Measurements from ENCODE around the gene SPATA21. TPM values are rescaled to one million over a fixed set of nuclear protein-coding genes. Genes with fewer than 3 reads are reported as not detected.

Gene SPATA21
- total and polyA plus RNA-seq, 12 donors, result 0.13 to 3.1 (median 0.16) TPM; not detected in 8

- Histone ChIP-seq H3K9me3 (replicated peaks in 1 of 3) (no peaks in the 10 kb centered on the region), H3K4me3 (no peak overlapping the region), H3K4me1 (replicated peaks in 1 of 2) (no peaks in the 10 kb centered on the region), H3K27me3 (no peaks in the 10 kb centered on the region), H3K27ac (no peak overlapping the region), H3K36me3 (replicated peaks in 1 of 2) (no peaks in the 10 kb centered on the region)
- intact Hi-C loops (cut with DNase I), result loop anchor here in 1 of 2 donors (10.0 kb wide), 1 partner anchor 506 kb away; the partner anchor contains the start of gene CROCC
- DNase-seq, result no peak
- WGBS, 4 donors, result 74 to 85% (median 83%) methylated on average over 7 of the region's 7 CpGs
- no peak for TF ChIP-seq POLR2A (IDR thresholded peaks at IDR 0.05)
- TF ChIP-seq CTCF (IDR thresholded peaks at IDR 0.05), result no peak
Measured at GRCh38 chr1:16418823-16419425, 18.3 kb downstream of the SPATA21 start.

- no peak for DNase-seq
- Histone ChIP-seq H3K27me3 (no peaks in the 10 kb centered on the region), H3K4me1 (replicated peaks in 1 of 2) (no peaks in the 10 kb centered on the region), H3K36me3 (replicated peaks in 1 of 2) (no peaks in the 10 kb centered on the region), H3K9me3 (replicated peaks in 1 of 3) (no peaks in the 10 kb centered on the region), H3K4me3 (no peak overlapping the region), H3K27ac (no peak overlapping the region)
- TF ChIP-seq POLR2A (IDR thresholded peaks at IDR 0.05) (no peak), CTCF (IDR thresholded peaks at IDR 0.05) (no peak)
- 85 to 89% (median 86%) methylated on average over 3 of the region's 3 CpGs for WGBS, 4 donors
- intact Hi-C loops (cut with DNase I), result loop anchor here in 1 of 2 donors (10.0 kb wide), 1 partner anchor 512 kb away; the partner anchor contains the start of gene CROCC
Measured at GRCh38 chr1:16413191-16413590, 24.0 kb downstream of the SPATA21 start.

GRCh38 chr1:16410803-16411202, 26.4 kb downstream of the SPATA21 start:
- 94 to 99% (median 95%) methylated on average over 5 of the region's 5 CpGs for WGBS, 4 donors
- Histone ChIP-seq H3K4me1 (replicated peaks in 1 of 2) (no peaks in the 10 kb centered on the region), H3K27ac (no peak overlapping the region), H3K27me3 (no peaks in the 10 kb centered on the region), H3K4me3 (no peak overlapping the region), H3K9me3 (replicated peaks in 1 of 3) (no peaks in the 10 kb centered on the region), H3K36me3 (replicated peaks in 1 of 2) (no peaks in the 10 kb centered on the region)
- TF ChIP-seq POLR2A (IDR thresholded peaks at IDR 0.05), result no peak
- TF ChIP-seq CTCF (IDR thresholded peaks at IDR 0.05), result no peak
- intact Hi-C loops (cut with DNase I), result loop anchor here in 1 of 2 donors (10.0 kb wide), 1 partner anchor 514 kb away; the partner anchor contains the start of gene CROCC
- DNase-seq, result no peak

- no peaks in the 10 kb centered on the region for H3K9me3 ChIP-seq (replicated peaks in 1 of 3)
- no peak overlapping the region for H3K27ac ChIP-seq
- H3K27me3 ChIP-seq, result no peaks in the 10 kb centered on the region
- H3K36me3 ChIP-seq (replicated peaks in 1 of 2), result no peaks in the 10 kb centered on the region
- no peak overlapping the region for H3K4me3 ChIP-seq
- 81 to 93% (median 92%) methylated on average over 18 to 25 of the region's 25 CpGs for WGBS, 4 donors
- no peaks in the 10 kb centered on the region for H3K4me1 ChIP-seq (replicated peaks in 1 of 2)
- DNase-seq, result no peak
- intact Hi-C loops (cut with DNase I), result loop anchor here in 1 of 2 donors (10.0 kb wide), 1 partner anchor 515 kb away; the partner anchor contains the start of gene CROCC
- TF ChIP-seq POLR2A (IDR thresholded peaks at IDR 0.05), result no peak
Measured at GRCh38 chr1:16409536-16410152, 27.6 kb downstream of the SPATA21 start.
